Embryonic facial prominence (tissue), 1 donor: ENCODE measurements around the gene AUH.

ENCODE experiments used
- DNase-seq: peaks from one replicate; pipeline ENCODE4 v3.0.0-alpha.2; 2016; ENCODE audit errors: extremely low spot score

Gene AUH

DNA sequence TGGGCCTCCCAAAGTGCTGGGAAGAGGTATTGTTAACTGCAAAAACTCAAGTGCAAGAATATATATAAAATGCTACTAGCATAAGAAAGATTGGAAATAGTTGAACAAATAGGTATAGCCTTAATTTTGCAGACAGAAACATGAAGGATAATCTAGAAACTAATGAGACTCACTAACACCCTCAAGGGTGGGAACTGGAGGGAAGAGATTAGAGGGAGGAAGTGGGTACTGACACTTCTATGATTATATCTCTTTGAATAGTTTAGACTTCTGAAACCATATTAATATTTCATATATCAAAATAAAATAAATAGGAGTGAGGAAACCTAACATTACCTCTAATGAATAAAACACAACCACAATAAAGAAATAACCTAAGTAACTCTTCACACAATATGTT lies 23.0 kb downstream of the AUH start:
- no peak for DNase-seq

DNA sequence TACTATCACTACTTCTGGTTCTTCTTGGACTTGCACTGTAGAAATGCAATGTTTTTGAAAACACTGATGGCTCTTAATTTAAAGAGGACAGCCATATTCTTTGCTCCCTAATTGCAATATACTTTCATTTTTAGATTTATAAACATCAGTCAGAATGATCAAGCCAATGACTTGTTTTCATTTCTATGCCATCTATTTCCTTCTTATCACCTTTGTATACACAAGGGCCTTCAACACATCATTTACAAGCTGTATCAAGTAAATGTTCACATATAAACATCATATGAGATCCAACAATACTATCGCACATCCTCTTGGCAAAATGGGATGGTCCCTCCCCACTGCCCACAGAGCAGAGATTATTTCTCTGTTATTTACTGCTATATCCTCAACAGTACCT lies 24.9 kb downstream of the AUH start:
- no peak for DNase-seq

DNA sequence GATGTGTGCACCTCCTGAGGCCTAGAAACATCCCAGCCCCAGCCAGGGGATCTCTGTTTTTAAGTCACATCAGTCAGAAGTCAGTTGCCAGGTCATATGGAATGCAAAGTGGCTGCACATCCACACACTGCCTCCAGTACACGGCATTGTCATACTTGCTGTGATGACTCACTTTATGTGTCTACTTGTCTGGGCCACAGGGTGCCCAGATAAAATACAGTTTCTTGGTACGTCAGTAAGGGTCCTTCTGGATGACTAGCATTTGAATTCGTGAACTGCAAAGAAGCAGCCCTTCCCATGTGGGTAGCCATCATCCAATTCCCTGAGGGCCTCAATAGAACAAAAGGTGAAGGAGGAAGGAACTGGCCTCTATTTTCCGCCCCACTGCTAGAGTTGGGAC lies 27.7 kb downstream of the AUH start:
- DNase-seq = no peak

DNA sequence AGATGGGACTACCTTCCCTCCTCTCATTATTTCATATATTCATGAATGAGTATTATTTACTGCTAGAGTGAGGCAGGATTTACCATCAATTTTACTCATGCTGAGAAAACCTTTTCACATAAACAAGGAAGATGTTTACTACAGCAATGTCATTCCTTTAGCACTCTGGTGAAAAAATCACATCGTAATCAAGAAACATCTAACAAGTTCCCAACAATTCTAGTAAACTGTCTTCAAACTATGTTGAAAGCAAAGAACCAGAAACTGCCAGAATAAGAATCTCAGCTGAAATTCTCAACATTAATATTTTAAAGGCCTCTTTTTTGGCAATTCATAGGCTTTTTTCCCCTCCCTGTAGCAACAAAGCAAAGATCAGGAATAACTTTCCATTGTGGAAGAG lies 28.2 kb downstream of the AUH start:
- DNase-seq = no peak

DNA sequence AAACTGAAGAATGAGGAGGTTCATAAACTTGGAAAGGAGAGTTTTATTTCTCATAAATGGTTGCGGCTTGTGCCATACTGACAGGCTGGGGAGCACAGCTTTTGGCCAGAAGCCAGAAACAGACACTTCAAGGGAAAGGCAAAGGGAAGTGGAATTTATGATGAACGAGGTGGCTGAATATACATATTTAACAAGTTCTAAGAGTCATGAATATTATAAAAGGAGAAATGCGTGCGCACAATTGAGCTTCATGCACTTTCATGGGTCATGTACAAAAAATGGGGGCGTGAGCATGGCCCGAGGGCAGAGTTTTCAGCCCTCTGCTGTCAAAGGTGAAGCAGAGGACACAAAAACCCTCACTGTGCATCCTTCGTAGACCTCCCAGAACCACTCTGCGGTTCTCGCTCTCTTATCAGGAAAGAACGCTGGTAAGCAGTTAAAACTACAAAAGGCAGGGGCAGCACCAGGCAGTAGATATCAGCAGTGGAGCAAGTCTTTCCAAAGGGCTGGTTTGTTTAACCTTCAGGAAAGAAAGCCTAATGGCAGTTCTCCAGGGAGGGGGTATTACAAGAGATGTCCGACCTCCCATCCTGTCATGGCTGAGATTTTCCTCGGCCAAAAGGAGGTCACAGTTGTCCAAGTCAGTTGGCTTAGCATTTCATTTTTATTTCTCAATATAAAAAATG lies 29.0 kb downstream of the AUH start:
- DNase-seq = no peak

DNA sequence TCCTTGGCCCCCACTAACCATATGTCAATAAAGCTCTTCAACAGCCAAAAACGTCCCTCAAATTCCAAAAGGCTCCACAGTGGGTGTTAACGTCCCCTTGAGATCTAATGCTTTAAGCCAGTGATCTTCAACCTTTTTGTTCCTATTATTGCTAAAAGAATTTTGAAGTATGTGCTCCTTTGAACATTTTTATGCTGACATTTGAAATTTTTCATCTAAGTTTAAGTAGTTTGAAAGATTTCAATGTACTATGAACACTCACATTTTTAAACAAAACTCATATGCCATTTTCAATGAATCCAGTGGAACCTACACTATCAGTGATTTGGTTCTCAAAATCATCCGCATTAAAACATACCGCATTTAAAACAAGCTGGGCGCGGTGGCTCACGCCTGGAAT lies 29.9 kb downstream of the AUH start:
- DNase-seq = no peak

DNA sequence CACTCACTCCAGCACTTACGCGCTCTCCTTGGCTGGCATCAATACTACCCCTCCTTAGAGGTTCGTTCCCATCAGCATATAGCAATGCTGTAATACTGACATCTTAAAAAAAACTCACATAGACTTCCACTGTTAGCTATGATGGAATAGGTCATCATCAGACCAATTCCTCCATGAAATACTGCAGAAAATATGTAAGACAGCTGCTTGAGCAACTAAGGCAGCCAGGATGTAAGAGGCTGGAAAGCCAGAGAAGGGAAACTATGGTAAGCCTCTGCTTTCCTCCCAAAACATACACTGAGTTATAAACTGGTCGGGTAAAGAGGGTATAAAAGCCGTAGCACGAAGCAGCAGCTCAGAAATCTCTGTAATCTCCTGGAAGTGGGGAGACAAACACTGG lies 33.5 kb downstream of the AUH start:
- no peak for DNase-seq

DNA sequence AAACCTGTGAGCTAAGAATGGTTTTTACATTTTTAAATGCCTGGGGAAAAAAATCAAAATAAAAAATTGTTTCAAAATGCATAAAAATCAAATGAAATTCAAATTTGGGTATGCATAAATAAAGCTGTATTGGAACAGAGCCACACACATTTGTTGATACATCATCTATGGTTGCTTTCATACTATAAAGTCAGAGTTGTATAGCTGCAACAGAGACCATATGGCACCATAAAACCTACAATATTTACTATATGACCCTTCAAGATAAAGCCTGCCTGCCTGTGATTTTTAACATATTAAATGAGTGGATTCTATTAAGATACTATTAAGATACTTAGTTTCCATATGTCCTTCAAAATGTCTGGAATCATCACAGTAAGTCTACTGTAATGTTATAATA lies 40.0 kb downstream of the AUH start:
- no peak for DNase-seq

DNA sequence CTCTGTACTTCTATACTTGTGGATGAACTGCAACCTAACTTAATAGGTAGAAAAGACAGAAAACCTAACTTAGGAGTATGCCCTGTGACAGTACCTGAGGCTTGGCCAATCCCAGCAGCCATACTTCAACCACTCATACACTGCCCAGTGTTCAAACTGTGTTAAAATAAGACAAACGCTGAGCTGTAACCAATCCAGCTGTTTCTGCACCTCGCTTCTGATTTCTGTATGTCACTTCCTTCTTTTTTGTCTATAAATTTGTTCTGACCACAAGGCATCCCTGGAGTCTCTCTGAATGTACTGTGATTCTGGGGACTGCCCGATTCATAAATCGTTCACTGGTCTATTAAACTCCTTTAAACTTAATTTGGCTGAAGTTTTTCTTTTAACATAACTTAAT lies 41.4 kb downstream of the AUH start:
- no peak for DNase-seq

DNA sequence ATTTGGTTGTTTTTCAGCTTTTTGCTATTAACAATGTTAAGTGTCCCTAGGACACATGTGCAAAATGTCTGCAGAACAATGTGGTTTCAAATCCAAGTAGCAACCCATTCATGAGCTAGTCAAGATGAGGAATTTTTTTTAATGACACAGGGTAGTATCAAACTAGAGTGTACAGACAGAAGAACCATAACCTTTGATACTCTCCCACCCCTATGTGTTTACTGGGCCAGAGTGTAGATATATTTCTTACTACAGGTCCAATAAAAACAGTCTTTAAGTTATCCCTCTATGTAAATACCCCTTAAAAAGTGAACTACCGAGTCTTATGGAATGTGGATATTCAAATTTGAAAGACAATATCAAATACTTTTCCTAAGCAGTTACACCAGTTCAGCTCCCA lies 45.6 kb downstream of the AUH start:
- no peak for DNase-seq

DNA sequence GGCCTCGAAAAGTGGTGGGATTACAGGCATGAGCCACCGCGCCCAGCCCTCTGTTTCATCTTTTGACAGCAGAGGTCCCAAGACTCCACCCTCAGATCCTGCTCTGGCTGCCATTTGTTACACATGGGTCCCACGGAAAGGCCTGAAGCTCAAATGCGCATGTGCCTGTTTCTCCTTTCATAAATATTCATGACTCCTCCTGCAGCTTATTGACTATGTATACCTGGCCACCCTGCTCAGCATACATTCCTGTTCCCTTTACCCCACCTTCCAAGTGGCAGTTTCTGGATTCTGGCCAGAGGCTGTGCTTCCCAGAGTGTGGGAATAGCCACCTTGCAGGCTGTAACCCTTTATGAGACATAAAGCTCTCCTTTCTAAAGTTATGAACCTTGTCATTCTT lies 46.5 kb downstream of the AUH start:
- no peak for DNase-seq

DNA sequence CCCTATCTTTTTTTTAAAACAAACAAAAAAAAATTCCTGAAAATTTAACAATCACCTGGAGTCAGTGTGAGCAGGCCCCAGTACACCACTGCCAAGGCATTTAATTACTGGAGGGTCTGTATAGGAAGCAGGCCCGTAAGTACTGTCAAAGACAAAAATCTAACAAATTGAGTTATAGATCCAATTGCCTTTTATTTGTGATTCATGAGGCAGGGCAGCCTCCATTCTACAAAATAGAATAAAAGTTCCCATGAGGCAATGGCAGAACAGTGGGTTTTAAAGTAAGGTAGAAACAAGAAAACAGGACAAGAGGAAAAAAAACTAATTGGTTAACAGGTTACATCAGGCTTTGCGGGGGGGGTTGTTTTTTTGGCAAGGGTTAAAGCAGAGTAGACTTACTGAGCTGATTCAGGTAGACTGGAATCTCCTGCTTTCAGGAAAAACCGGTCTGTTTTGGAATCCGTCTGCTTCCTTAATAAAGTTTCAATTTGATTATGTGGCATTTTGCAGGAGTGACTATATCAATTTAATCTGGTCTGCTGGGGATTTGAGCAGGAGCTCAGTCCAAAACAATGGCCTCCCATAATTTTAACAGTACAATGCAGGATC lies 48.9 kb downstream of the AUH start:
- no peak for DNase-seq

DNA sequence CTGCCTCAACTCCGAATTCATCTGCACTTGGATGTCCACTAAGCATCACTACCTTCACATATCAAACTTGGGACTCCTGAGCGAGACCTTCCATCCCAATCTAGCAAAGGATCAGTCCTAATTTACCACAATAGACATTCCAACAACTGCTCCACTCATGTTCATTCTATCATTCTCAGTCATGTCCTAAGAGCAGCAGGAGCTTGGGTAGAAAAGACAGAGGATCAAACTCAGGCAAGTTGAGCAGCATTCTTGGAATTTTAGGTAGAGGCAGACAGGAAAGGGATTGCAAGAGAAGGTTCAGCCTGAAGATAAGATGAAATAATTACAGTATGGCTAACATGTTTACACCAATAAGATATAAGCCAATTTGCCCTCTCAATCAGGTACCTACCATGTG lies 51.7 kb downstream of the AUH start:
- no peak for DNase-seq

DNA sequence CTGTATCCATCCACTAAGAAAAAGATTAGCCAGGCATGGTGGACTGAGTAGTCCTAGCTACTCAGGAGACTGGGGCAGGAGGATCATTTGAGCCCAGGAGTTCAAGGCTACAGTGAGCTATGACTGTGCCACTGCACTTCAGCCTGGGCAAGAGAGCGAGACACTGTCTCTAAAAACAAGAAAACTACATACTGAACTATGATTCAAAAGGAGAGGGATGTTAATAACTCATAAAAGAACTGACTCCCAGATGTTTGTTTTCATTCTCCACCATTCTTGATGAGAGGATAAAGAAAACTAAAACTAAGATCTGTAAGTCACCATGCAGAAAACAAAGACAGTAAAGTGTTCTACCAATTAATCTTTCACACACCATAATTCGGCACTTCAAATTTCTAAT lies 53.5 kb downstream of the AUH start:
- no peak for DNase-seq

DNA sequence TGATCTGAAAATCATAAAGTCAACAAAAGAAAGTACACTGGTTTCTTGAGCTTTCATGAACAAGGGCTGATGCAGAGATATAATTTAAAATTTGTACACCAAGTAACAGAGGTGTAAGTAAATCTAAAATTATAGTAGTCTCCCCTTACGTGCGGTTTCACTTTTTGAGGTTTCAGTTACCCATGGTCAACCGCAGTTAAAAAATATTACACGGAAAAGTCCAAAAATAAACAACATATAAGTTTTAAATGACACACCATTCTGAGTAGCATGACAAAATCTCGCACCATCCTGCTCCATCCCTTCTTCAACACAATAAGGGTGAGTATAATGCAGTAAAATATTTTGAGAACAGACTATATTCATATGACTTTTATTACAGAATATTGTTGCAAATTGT lies 54.4 kb downstream of the AUH start:
- no peak for DNase-seq

DNA sequence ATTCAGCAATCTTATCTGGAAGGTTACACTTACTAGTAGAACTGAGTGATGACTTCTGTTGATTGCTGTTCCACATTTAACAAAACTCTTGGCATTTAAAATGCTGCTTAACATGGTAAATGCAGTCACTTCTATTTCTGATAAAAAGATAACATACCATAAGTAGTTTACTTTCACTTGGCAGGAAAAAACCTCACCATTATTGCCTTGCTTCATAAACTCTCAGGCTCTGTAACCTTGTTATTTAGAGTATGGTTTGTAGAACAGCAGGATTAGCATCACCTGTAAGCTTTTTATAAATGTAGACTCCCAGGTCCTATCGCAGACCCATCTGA lies 55.5 kb downstream of the AUH start:
- DNase-seq = no peak

DNA sequence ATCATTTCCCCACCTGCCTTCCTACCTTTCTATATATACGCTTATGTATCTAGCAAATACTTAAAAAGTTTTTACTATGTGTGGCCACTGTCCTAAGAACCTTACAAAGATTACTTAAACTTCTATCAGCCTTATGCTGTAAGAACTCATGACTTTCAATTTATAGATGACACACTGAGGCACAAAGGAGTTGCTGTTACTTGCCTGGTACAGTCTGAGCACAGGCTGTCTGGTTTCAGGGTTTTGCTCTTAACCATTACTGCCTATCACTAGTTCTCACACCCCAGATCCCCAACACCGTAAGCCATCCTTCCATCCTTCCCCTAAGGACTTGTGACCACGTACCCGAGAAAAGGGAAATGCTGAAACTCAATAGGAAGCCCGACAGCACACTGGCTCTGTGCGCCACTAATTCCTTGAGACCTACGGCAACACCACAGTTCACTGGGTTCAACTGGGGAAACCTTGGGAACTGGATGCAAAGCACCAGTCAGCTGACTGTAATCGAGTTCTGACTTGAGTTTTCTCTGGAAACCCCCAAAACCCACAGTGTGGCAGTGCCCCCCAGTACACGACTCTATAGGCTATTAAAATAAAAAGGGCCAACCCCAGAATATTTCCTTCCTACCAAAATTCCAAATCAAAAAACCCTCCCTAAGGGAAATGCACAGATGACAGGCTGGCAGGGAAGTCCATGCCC lies 56.0 kb downstream of the AUH start:
- DNase-seq = no peak

DNA sequence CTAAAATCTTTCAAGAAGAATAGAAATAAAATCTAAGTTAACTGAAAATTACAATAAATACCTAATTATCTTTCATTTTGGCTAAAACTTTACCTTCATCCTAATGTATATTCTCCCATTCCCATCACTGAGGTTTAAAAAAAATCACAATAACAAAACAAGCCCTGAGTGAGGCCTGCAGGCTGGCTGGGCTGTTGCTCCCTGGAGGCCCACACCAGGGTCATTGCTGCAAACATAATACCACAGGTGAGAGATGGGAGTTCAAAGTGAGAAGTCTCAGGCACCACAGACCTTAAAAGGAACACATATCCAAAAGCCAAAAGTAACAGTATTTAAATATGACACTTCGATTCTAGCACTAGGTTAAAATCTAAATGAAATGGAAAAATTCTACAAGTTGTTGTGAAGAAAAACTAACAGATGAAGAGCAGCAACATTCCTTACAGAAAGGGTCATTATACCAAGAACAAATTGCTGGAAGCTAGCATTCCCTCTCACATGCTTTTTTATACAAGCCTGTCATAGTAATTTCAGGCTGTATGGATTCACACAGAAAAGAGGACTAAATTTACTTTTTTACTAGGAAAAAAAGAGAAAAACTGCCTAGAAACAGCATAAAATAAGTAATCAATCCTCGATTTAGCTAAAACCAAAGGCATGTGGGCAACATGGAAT lies 57.8 kb downstream of the AUH start:
- no peak for DNase-seq

DNA sequence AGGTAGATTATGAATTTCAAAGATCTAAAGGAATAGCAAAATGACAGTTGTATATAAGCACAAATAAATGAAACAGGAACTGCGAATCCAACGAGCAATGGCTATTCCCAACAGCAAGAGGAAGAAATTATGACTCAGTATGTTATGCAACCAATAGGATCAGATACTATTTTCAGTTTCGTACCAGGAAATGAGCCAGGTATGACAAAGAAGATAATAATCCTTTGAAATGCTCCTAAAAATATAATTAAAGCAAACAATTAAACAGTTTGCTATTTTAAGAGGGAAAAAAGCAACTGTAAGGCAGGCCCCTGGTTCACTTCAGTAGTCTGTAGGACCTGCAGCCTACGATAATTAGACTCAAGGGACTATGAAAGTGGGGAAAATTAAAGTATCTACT lies 58.9 kb downstream of the AUH start:
- DNase-seq = no peak

DNA sequence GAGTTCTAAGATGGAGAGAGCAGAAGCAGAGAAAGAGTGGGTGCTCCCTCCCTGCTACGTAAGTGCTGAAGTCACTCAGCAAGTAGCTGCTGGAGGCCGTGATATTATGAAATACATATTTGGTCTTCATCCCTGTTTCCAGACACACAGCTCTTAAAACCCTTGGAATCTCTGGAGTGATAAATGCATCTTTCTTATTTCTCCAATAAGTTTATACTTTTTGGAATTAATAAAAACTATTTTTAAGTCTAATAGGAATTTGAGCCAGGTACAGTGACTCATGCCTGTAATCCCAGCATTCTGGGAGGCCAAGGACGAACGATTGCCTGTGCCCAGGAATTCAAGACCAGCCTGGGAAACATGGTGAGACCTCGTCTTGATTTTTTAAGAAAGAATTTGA lies 60.6 kb downstream of the AUH start:
- no peak for DNase-seq

DNA sequence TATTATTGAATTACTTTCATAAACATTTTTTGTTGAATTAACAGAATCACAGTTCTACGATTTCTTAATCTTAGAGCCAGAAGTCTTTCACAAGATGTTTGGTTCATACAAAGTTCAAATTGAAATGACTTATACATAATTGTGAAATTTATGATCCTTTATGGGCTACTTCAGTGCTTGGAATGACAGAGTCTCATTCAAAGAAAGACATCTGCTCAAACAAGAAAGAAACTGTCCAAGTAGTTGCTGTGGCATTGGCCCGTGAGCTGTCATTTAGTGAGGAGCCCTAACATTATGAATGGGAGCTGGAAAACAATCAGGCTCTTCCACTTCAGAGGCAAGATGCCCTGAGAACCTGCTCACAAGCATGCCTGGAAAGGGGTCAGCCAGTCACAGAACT lies 63.4 kb downstream of the AUH start:
- DNase-seq = no peak

DNA sequence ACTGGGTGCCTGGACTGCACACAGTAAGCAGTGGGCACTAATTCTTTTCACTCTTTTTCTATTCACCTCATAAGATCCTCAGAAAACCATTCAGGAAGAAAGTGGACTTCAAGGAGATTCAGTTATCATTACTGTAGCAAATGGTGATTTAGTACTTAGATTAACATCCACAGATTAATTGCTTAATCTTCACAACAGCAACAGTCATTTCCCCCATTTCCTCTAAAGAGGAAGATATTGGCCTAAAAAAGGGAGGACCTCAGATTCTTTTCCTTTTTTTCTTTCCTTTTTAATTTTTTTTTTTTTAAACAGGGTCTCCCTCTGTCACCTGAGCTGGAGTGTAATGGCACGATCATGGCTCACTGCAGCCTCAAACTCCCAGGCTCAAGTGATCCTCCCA lies 64.4 kb downstream of the AUH start:
- no peak for DNase-seq

DNA sequence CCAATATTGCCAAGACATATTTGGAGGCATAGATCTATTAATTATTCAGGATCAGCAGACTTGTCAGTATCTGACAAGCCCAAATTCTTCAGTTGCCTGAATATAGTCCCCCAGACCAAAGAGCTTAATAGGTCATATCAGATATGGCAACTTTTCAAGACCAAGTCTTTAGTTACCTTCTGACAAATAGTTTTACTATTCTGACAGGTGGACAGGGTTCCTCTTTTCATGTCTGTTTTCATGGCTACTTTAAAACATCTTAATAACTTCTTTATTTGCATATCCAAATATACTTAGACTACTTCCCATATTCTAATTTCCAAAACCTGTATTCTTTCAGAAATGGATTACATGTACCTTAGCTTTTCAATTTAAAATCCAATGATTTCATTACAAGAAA lies 65.4 kb downstream of the AUH start:
- DNase-seq = no peak
